HG03457 (cell line): ENCODE results near the gene LIFR.
"Not testable (repeated sequence)": the region's sequence is repeated elsewhere in the genome, so short reads cannot be mapped to it uniquely, and the experiment has no call there.

ENCODE experiments used
- ATAC-seq: cut with Tn5 transposase; IDR thresholded peaks from one replicate; pipeline ENCODE4 v1.9.1; 2021; ENCODE audit warnings: moderate number of reproducible peaks; ENCODE audit not compliant: unreplicated experiment

LIFR gene

DNA sequence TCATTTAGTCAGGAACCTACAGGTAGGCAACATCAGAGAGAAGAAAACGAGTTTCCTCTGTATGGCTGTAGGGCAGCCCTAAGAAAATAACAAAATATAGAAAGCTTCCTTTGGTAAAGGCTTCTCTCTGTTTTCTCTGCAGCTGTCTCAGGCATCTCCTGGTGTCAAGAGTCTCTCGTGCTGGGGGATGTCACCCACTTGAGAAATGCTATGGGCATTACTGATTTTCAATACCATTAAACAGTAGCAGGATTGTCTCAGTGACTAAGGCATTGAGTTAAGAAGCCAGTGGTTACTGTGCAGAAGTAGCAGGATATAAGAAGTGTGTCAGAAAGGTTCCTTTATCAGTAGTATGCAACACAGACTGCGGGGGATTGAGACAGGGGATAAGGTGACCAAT, 32.4 kb downstream of the LIFR start:
- no peak for ATAC-seq

DNA sequence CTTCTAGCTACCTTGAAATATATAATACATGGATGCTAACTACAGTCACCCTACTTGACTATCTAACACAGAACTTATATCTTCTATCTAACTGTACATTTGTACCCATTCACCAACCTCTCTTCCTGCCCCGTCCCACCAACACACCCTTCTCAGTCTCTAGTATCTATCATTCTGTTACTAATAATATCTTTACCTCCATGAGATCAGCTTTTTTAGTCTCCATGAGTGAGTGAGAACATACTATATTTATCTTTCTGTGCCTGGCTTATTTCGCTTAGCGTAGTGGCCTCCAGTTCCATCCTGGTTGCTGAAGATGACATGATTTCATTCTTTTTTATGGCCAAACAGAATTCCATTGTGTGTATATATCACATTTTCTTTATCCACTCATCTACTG, 37.0 kb downstream of the LIFR start:
- no peak for ATAC-seq

DNA sequence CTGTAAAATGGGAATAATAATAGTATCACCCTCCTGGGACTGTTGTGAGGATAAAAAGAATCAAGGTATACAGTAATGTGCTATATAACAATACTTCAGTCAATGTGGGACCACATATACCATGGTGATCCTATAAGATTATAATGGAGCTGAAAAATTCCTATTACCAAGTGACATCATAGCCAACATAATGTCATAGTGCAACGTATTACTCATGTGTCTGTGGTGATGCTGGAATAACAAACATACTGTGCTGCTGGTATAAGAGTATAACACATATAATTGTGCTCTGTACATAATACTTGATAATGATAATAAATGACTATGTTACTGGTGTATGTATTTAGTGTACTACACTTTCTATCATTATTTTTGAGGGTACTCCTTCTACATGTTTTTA, 38.1 kb downstream of the LIFR start:
- ATAC-seq: no peak

DNA sequence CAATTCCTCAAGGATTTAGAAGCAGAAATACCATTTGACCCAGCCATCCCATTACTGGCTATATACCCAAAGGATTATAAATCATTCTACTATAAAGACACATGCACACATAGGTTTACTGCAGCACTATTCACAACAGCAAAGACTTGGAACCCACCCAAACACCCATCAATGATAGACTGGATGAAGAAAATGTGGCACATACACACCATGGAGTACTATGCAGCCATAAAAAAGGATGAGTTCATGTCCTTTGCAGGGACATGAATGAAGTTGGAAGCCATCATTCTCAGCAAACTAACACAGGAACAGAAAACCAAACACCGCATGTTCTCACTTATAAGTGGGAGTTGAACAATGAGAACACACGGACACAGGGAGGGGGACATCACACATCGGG, 39.8 kb downstream of the LIFR start:
- ATAC-seq: not testable (repeated sequence)

DNA sequence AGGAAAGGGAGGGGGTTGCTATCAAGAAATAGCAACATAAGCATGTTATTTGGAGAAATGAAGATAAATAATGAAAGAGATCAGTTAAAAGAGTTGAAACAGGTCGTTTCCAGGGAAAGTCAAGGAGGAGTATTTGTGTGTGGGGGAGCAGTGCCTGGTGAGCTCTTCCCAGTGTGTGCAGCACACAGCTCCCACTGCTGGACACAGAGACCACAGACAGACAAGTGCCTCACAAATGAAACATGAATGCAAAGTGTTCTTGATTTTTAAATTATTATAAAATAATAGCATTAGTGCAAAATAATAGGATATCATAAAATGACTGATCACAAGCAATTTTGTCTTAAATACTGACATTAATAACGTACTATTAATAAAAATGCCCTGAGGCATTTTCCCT, 40.8 kb downstream of the LIFR start:
- no peak for ATAC-seq

DNA sequence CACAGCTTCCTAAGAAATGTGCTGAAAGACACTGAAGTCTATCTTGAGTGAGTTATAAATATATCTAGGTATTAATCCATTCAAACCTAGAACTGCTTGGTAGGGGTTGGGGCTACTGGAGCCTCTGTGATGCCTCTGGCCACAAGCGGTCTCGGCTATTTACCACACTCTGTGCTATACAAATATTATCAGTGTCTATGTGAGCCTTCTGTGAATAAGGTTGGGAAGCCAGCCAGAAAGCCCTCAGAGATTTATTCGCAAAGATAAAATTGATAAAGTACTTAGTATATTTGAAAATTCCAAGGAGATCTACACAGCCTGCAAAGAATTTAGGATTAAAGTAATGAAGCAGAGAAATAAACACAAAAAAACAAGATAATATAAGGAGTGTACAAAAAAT, 41.4 kb downstream of the LIFR start:
- no peak for ATAC-seq

DNA sequence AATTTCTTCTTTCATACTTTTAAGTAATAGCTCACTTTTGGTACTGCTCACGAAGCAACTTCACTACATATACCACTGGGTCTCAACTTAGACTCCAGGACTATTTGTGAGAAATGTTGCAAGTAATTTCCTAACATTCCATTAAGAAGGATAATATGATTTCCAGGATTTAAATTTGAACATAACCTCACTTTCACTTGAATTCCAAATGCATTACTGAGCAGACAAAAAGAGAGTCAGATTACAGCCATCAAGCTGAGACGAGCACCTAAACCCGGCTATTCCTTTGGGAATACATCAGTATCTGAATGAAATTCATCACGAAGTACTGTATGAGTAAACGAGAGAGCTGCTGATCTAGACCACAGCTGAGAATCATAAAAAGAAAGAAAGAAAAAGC, 47.3 kb downstream of the LIFR start:
- ATAC-seq: no peak

DNA sequence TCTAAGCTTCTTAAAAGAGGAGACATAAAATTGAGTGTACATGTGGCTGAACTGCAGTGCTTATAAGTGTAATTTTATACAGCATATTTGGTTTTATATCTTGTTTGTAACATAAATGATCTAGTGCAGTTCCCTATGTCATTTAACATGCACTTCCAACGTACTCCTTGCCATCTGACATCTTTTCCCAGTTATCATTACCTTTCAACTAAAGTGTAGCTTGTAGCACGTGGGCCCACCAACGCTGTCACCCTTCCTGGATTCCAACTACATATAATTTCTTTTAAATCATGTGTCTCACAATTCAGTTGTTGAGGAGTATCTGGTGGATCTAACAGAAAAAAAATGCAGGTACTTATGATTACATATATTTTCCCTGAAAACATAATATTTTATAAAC, 50.1 kb downstream of the LIFR start:
- ATAC-seq: no peak

DNA sequence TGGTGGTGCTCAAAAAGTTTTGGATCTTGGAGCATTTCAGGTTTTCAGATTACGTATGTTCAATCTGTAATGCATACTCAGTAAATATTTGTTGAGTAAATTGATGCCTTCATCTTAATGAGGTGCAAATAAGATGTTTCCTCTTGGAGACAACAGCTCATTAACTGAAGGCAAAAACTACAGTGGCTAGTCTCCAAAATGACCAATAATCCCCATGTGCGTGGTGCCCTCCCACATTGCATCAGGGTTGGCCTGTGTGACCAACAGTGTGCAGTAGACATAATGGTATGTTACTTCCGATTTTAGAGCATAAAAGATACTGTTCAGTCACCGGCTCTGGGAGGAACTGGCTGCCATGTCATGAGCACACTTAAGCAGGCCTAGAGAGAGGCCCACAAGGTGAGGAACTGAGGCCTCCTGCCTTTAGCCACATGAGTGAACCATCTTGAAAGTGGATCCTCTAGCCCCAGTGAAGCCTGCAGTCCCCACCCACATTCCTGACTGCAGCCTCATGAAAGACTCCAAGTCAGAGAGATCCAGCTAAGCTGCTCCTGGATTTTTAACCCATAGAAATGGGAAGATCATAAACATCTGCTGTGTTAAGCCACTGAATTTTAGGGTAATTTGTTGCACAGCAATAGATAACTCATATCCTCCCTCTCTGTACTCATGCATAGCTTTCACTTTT, 55.7 kb downstream of the LIFR start:
- no peak for ATAC-seq

DNA sequence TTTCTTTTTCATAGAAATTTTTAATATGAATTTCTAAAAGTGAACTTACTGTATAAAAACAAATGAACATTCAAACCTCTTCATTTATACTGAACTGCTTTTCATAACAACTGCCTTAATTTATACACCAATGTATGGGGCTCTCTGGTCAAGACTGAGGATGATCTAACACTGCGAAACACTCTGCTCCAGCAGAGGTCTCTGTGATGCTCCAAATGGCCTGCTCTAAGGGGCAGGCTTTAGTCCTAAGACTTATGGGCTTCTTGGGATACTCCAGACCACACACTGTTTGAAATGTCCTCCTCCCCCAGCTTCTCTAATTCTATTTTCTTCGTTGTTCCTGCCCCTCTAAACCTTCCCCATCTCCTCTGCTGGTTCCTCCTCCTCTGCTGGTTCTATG, 58.5 kb downstream of the LIFR start:
- no peak for ATAC-seq

DNA sequence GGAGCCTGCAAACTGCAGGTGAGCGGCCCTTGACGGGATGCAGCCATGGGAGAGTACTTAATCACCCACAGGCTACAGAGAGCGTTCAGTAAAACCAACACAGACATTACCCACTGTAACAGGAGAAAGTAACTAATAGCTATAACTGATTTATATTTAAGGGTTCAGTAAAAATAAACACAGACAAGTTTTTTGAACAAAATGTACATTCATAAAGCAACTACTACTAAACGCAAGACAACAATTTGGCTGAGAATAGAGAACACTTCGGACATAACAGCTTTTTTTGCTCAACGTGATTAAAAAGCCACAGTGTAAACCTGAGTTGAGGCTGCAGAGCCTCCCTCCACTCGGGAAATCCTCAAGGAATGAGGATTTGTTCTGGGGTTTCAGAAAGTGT, 61.7 kb downstream of the LIFR start:
- ATAC-seq: no peak

DNA sequence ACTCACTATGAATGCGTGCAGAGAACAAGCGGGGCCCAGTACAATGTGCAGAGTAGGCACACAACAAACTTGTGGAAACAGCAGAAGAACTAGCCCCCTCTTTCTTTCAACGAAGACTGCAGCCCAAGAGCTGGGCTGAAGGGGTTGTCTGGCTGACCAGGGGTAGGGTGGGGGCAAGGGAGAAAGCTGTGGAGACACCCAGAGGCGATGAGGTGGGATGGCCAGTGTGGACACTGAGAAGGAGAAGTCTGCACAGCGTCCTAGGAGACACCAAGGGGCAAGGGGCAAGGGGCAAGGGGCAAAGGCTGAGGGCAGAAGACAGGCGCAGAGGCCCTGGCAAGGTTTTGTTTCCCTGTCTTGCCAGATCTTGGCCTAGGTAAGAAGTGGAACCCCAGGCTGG, 62.3 kb downstream of the LIFR start:
- ATAC-seq: no peak

DNA sequence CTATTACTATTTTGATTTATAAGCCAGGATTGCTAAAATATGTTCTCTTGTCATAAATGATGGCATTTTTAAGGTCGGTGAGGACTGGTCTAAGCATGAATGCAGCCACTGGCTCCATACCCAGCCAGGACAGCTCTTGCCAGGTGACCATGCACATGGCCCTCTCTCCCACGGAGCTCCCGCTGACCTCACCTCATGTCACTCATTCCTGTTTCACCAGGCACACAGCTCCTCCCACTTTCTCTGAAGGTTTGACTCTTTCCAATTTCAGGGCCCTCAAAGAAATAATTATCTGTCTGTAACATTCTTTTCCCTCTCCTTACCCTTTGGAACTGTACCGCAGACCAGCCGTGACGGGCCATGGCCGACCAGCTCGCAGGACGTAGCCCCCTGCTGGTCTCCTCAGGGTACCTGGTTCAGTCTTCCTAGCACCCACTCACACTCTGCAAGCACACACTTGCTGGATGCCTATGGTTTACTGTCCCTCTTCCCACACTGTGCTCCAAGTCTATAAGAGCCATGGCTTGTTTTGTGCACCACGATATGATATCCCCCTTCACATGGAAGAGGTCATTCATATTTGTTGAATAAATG, 72.5 kb downstream of the LIFR start:
- ATAC-seq: no peak

DNA sequence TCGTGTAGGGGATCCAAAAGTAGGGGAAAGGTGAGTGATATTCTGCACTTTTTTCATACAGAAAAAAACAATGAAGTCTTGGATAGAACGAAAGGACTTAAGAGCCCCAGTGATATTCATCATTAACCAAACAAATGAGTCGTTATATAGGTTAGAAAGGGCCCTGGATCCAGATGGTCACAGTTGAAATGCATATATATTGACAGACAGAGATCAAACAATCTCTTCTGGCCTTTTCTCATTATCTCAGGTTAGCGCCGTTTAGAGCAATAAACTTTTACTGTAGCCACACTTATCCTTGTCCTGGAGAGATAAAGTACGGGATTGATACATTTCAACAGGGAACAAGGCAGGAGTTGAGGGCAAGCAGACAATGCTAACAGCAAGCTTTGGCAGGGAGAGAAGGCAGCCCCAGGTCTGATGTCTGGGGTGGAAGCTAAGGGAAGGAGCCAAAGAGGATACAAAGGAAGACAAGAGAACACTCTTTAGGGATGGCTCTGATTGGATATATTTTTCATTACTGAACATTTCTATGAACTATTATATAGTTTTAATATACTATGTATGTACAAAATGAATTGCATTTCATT, 77.0 kb downstream of the LIFR start:
- no peak for ATAC-seq

DNA sequence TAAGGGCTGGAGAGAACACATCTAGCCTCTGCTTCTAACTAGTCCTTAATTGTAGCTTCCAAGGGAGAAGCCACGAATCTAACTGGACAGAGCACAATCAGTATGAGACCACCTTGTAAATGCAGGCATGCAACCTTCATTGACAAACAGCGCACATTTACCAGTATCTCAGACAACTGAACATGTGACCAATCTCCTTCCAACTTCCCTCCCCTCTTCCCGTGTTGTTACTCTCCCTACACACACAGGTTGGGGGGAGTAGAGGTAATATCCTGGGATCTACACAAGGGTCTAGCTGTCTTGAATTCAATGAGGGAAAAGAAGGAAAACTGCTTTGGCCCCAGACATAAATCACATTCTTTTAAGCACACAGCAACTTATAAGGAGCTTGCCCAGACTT, 77.6 kb downstream of the LIFR start:
- ATAC-seq: no peak

DNA sequence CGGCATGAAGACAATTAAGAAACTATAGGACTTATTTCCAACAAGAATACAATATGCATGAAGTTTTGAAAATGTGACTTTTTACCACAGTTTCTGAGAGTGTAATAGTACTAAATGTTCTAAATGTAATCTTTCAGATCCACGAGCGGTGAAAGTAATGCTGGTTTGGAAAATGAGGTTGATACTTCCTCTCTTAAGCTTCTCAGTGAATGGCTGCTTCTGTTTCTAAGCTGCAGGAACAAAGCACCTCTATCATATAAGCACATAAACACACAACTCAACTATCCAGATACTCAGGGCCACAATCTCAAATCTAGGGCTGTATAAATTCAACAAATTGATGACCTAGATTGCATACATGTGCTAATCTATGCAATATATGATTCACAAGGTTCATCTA, 78.3 kb downstream of the LIFR start:
- no peak for ATAC-seq

DNA sequence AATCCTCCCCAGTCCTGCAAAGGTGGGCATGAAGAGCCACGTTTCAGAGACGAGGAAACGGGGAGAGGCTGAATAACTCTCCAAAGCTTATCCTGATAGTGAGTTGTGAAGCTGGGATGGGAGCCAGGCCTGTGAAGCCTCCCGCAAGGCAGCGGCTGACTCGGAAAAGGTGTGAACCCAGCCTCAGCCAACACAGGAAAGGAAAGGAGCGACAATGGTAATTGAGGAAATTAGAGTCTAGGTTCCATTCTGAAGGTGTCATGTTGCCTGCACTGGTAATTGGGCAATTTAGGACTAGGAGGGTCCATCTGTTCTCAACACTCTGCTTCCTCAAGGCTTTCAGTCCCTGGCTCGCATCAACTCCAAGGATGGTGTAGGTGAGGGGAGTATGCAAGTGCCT, 83.4 kb downstream of the LIFR start:
- ATAC-seq: no peak

DNA sequence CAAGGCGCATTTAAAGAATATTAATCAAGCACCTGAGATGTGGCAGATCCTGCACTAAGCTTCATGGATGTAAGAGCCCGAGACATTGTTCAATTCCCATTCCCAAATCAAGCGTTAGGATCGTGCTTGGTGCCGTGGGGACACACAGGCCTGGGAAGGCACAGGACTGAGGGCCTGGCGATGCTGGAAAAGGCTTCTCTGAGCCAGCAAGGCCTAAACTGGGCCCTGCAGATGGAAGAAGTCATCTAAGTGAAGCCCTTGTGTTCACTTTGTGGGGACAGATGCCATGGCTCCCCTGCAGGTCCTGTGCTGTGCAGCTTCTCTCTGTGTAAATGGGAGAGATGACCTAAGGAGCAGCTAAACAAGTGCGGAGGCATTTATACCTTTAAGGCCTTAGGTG, 83.9 kb downstream of the LIFR start:
- no peak for ATAC-seq

DNA sequence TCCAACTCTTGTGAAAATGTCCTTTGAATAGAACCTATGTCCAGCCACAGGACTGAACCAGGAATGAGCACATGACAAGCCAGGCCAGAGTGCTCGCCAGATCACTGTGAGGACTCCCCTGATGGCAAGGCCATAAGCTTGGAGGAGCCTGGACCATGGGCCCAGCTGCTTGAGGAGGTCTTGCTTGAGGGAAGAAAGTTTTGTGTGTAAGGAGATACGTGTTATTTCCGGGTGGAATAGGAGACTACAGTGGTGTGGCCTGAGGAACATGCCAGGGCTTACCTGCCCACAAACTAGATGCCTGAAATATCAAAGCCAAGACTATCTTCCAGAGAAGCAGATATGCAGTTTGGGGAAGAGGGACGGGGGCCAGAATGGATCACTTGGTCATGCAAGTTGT, 84.7 kb downstream of the LIFR start:
- no peak for ATAC-seq

DNA sequence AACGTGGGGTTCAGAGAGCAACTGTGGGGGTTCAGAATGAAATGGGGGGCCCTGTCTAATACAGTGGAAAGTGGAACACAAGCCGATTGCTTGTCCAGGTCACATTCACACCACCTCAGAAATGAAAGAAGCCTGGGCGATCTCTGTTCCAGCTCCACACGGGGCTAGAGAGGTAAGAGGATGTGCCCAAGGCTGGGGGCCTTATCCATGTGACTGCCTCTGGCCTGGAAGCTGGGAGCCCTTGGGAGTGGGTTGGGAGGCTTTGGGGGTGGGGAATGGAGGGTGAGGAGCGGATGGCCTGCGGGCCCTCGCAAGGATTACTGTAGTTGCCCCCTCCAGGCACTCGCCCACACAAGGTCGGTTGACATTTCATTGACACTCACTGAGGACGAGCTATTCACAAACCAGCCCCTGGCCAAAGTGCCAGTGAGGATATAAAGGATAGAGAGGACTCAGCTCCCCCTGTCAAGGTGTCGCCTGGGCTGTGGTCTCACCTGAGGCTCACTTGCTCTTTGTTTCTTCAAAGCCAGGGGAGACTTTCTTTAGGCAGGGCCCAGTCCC, 86.7 kb downstream of the LIFR start:
- no peak for ATAC-seq

DNA sequence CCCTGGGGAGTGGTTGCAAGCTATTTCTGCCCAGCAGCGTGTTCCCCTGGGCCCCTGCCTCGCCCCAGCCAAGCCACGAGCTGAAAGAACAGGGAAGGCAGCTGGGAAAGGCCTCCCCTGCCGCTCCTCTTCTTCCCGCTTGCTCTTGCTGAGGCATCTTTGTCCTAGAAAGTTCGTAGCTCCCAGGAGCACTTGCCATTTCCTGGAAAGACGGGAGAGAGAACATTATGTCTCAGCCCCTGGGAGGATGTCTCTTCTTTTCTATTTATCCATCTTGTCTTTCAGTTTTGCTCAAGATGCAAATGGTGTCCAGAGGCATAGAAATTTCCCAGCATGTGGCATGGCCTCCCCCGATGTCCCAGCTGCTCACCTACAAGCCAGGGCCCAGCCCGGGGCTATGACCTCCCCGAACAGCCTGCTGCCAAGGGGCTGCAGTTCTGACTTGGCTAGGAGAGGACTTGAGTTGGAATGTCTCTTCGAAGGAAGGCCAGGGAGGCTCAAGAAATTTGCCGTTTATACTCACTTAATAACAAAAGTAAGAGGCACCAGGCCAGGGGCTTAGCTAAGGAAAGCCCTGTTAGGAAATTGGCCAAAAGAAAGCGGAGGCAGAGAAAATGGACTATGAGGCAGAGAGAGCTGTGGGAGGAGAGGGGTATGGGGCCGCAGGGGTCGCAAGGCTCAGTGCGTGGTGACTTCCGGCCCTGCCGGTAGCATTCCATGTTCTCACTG, 87.3 kb downstream of the LIFR start:
- ATAC-seq: no peak

DNA sequence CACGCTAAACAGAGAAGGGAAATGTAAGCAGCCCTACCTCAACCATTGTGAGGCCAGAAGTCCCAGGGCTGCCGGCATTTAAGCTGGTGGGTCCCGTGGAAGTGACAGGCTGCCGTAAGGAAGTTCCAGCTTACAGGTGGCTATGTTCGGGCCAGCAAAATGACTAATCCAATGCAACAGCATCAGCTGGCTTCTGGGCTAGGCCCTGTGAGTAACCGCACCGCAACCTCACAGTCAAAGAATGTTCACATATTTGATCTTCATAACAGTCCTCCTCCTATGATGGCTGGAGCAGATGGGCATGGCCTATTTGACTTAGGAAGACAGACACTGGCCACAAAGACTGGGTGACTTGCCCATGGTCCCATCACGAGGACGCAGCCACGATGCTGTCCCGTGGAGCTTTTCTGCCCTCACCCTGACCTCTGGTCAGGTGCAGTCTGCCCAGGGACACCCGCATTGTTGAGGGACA, 88.2 kb downstream of the LIFR start:
- ATAC-seq: no peak
